SJSA1 (cell line): ENCODE data around the gene RAB1B. TPM values are rescaled to one million over a fixed set of nuclear protein-coding genes. Genes with fewer than 3 reads are reported as not detected.
A peak's percentile ranks its signal among the peaks of the same experiment; 100 is the strongest.

Experiments
- DNase-seq, 2 experiments: peaks; one replicate each; pipeline ENCODE4 v3.0.0-alpha.2; 2015 to 2020; ENCODE audit warnings: low spot score in 2 of 2, low read depth in 1 of 2
- H3K27ac ChIP-seq: fragments of 250-450 bp; sonication (Bioruptor Pico); 2 replicates; pipeline ENCODE4 v1.5.1; 2020; ENCODE audit warnings: mild to moderate bottlenecking, moderate library complexity
- H3K27me3 ChIP-seq: fragments of 250-450 bp; sonication (Bioruptor Pico); replicated peaks from 2 replicates; pipeline ENCODE4 v1.5.1; 2020; ENCODE audit warnings: mild to moderate bottlenecking, moderate library complexity
- H3K36me3 ChIP-seq: fragments of 250-450 bp; sonication (Bioruptor Pico); 2 replicates; pipeline ENCODE4 v1.5.1; 2020; ENCODE audit warnings: mild to moderate bottlenecking
- H3K4me1 ChIP-seq: fragments of 250-450 bp; sonication (Bioruptor Pico); replicated peaks from 2 replicates; pipeline ENCODE4 v1.6.1; 2021; ENCODE audit warnings: mild to moderate bottlenecking
- H3K4me3 ChIP-seq: fragments of 250-450 bp; sonication (Bioruptor Pico); 2 replicates; pipeline ENCODE4 v1.5.1; 2020; ENCODE audit warnings: mild to moderate bottlenecking
- H3K9me3 ChIP-seq: fragments of 250-450 bp; sonication (Bioruptor Pico); replicated peaks from 2 replicates; pipeline ENCODE4 v1.5.1; 2020; ENCODE audit warnings: mild to moderate bottlenecking
- total RNA-seq: library from RNA; depleted of rRNA; stranded (reverse); fragments of >200 nt; shearing (Covaris generic); gene quantifications from 2 replicates; pipeline ENCODE4 v1.2.3, GENCODE V29; 2014; rRNA removed

RAB1B gene
- total RNA-seq, 1 experiment from 2014 or later, result 334 TPM

- Histone ChIP-seq H3K4me3 (no peak overlapping the region), H3K36me3 (no peaks in the 10 kb centered on the region), H3K4me1 (peaks cover 64% of the 10 kb centered on the region), H3K9me3 (no peaks in the 10 kb centered on the region), H3K27me3 (no peaks in the 10 kb centered on the region), H3K27ac (peak overlapping the region; percentile 75)
- DNase-seq, result peak; percentile 100
Observed at GRCh38 chr11:66324664-66325063, 56.2 kb downstream of the RAB1B start.

- Histone ChIP-seq H3K4me1 (peaks cover 70% of the 10 kb centered on the region), H3K27ac (peak overlapping the region; percentile 75), H3K36me3 (no peaks in the 10 kb centered on the region)
Observed at GRCh38 chr11:66325263-66325671, 56.8 kb downstream of the RAB1B start.

GRCh38 chr11:66326261-66327111 is 58.0 kb downstream of the RAB1B start:
- Histone ChIP-seq H3K27ac (peak overlapping the region; percentile 94), H3K4me3 (no peak overlapping the region), H3K9me3 (no peaks in the 10 kb centered on the region), H3K4me1 (peaks cover 82% of the 10 kb centered on the region), H3K36me3 (peaks cover 9% of the 10 kb centered on the region), H3K27me3 (no peaks in the 10 kb centered on the region)
- DNase-seq, result peak; percentile 100

More at GRCh38 chr11:66325263-66325671, 56.8 kb downstream of the RAB1B start:
- H3K9me3 ChIP-seq, result no peaks in the 10 kb centered on the region
- H3K4me3 ChIP-seq, result no peak overlapping the region
- no peaks in the 10 kb centered on the region for H3K27me3 ChIP-seq
- DNase-seq, result peak in 1 of 2 experiments; percentile 82

Other genes starting within 250 kb of the RAB1B start
- gene CATSPER1, start 242.2 kb upstream of the RAB1B start, total RNA-seq, result 0.50 and 1.4 TPM in 2 replicates
- not detected in 2 replicates for gene GAL3ST3, start 219.5 kb upstream of the RAB1B start, total RNA-seq
- 334 and 353 TPM in 2 replicates for gene SF3B2, start 216.3 kb upstream of the RAB1B start, total RNA-seq
- 28.5 and 37.1 TPM in 2 replicates for gene PACS1, start 198.4 kb upstream of the RAB1B start, total RNA-seq
- gene KLC2, start 10.9 kb upstream of the RAB1B start, total RNA-seq, result 54.1 and 92.6 TPM in 2 replicates
- gene CNIH2, start 9.5 kb downstream of the RAB1B start, total RNA-seq, result 2.8 and 6.2 TPM in 2 replicates
- 162 and 245 TPM in 2 replicates for gene YIF1A, start 20.5 kb downstream of the RAB1B start, total RNA-seq
- 0.60 and 0.61 TPM in 2 replicates for gene TMEM151A, start 23.3 kb downstream of the RAB1B start, total RNA-seq
- 576 and 629 TPM in 2 replicates for gene CD248, start 48.4 kb downstream of the RAB1B start, total RNA-seq
- 44.9 and 58.0 TPM in 2 replicates for gene RIN1, start 67.8 kb downstream of the RAB1B start, total RNA-seq
- 170 and 189 TPM in 2 replicates for gene BRMS1, start 76.5 kb downstream of the RAB1B start, total RNA-seq
- 44.1 and 46.5 TPM in 2 replicates for gene B4GAT1, start 79.0 kb downstream of the RAB1B start, total RNA-seq
- gene SLC29A2, start 103.1 kb downstream of the RAB1B start, total RNA-seq, result not detected in 2 replicates
- 1.3 and 2.2 TPM in 2 replicates for gene NPAS4, start 152.4 kb downstream of the RAB1B start, total RNA-seq
- 186 and 201 TPM in 2 replicates for gene MRPL11, start 170.2 kb downstream of the RAB1B start, total RNA-seq
- 7.0 and 11.1 TPM in 2 replicates for gene PELI3, start 198.3 kb downstream of the RAB1B start, total RNA-seq
- gene DPP3, start 211.8 kb downstream of the RAB1B start, total RNA-seq, result 140 and 146 TPM in 2 replicates
- 28.7 and 38.8 TPM in 2 replicates for gene BBS1, start 242.0 kb downstream of the RAB1B start, total RNA-seq